NCI-H1694 (cell line): ENCODE measurements around the gene SAT1.

Experiments used
- DNase-seq: peaks from one replicate; lab custom pipeline; 2025; lab: John Stamatoyannopoulos, UW

Gene SAT1

GRCh38 chrX:23776363-23776762, 6.6 kb upstream of the SAT1 start:
- no peak for DNase-seq

GRCh38 chrX:23779025-23779424, 3.9 kb upstream of the SAT1 start:
- DNase-seq, result no peak

GRCh38 chrX:23782455-23782854, 518 bp upstream of the SAT1 start:
- DNase-seq, result no peak

GRCh38 chrX:23783589-23784469, 856 bp downstream of the SAT1 start:
- DNase-seq, result no peak

- DNase-seq, result no peak
Observed at GRCh38 chrX:23784470-23785331, 1.7 kb downstream of the SAT1 start.

- DNase-seq, result no peak
Observed at GRCh38 chrX:23785580-23785979, 2.6 kb downstream of the SAT1 start.

GRCh38 chrX:23786268-23786815, 3.4 kb downstream of the SAT1 start:
- DNase-seq, result no peak

- DNase-seq, result no peak
Observed at GRCh38 chrX:23787745-23788118, 4.8 kb downstream of the SAT1 start.

GRCh38 chrX:23788521-23788920, 5.5 kb downstream of the SAT1 start:
- DNase-seq, result no peak

- DNase-seq, result no peak
Observed at GRCh38 chrX:23788946-23789345, 6.0 kb downstream of the SAT1 start.

GRCh38 chrX:23789386-23790154, 6.6 kb downstream of the SAT1 start:
- DNase-seq, result no peak

- no peak for DNase-seq
Observed at GRCh38 chrX:23790155-23790497, 7.2 kb downstream of the SAT1 start.

GRCh38 chrX:23792861-23793553, 10.0 kb downstream of the SAT1 start:
- DNase-seq, result no peak

- no peak for DNase-seq
Observed at GRCh38 chrX:23795221-23795620, 12.2 kb downstream of the SAT1 start.

GRCh38 chrX:23797371-23798128, 14.6 kb downstream of the SAT1 start:
- no peak for DNase-seq

- no peak for DNase-seq
Observed at GRCh38 chrX:23799469-23800065, 16.6 kb downstream of the SAT1 start.

GRCh38 chrX:23802431-23802830, 19.5 kb downstream of the SAT1 start:
- no peak for DNase-seq

- DNase-seq, result no peak
Observed at GRCh38 chrX:23803931-23804381, 21.0 kb downstream of the SAT1 start.

GRCh38 chrX:23804578-23804977, 21.6 kb downstream of the SAT1 start:
- no peak for DNase-seq

GRCh38 chrX:23805389-23805788, 22.4 kb downstream of the SAT1 start:
- DNase-seq, result no peak
